Skeletal muscle cell (primary cell): ENCODE measurements around the gene PDE4D.
A peak's percentile ranks its signal among the peaks of the same experiment; 100 is the strongest.
"Not testable (repeated sequence)": the region's sequence is repeated elsewhere in the genome, so short reads cannot be mapped to it uniquely, and the experiment has no call there.

Source experiments
- DNase-seq: peaks from one replicate; pipeline ENCODE4 v3.0.0-alpha.2; 2010; ENCODE audit warnings: low read depth
- H3K4me3 ChIP-seq: 2 replicates; pipeline ENCODE4 v1.5.1; 2011; ENCODE audit warnings: low read depth, mild to moderate bottlenecking, control low read depth, low read length, moderate library complexity

Gene PDE4D

DNA sequence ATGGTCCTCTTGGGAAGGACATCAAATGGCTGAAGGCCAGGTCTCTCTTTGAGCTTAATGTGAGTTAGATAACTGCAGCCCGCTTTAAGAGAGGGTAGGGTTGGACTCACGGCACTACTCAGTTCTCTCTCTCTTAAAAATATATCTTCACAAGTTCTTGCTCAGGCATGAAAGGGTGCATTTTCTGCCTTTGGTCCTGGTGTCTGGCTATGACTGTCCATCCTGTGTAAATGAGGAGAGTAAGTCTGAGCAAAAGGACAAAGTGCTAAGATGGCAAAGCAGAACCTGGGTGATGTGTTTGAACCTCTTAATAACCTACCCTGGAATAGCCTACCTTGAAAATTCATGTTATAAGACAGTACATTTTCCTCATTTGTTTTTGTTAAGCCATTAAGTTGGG, 293.4 kb downstream of the PDE4D start:
- no peak overlapping the region for H3K4me3 ChIP-seq
- no peak for DNase-seq

DNA sequence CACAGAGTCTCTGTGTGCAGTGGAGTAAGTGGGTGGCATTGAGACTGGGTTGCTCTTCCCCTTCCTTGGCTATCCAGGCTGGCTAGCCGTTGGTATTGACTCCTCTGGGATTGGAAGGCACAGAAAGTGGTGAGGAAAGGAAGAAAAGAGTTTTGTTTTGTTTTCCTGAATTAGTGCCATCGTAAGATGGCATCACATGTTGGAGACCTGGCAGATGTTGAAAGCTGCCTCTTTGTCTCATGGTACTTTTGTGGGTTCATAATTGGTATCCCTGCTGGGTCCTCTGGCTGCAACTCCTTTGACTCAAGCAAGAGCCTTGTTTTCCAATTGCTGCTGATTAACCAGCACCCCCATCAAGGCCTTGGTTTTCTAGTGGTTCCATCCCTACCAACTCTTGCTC, 293.8 kb downstream of the PDE4D start:
- H3K4me3 ChIP-seq, result no peak overlapping the region
- DNase-seq, result no peak

DNA sequence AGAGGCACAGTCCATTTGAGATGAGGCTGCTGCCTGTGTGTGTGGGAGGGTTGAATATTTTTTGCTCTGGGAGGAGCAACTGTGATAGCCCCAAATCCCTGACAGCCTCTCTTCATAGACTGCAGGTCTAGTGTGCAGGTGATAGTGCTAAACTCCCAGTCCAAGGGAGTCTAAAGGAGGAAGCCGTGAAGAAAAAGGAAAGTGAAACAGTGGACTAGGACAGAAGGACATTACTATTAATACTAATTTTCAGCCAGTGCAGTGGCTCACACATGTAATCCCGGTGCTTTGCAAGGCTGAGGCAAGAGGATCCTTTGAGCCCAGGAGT, 295.0 kb downstream of the PDE4D start:
- peak overlapping the region; percentile 1 for H3K4me3 ChIP-seq
- DNase-seq, result no peak

DNA sequence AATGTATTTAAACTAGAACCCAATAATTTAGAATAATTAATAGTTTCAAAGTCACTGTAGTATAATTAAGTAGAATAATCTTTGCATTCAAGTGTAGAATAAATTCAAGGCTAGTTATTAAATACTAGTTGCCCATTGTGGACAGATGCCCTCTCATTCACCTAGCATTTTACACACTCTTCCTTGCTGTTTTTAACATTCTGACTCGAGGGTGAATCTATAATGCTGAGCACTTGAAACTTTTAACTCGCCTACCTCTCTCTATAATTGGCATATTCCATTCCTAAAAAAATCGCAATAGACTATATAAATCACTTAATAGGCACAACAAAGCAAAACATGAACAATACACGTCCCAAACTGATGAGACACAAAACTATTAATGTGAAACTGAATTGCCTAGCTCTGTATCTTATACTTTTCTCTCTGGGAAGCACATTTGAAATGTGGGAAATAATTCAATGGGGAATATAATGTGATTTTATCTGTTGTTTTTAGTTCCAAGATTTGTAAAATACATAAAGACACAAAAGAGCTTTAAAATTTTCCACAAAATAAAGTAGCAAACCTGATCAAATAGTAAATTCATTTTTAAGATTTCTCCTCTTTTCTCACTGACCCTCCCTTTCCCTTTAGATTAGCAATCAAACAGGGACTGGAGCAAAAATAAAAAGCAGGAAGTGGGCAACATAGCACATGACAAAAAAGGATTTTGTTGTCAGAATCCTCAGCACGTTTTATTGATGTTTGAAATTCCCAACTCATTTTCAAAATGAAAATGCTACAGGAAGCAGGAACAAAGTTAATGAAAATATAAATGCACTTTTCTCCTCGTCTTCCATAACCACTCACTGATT, 295.6 kb downstream of the PDE4D start:
- H3K4me3 ChIP-seq, result no peak overlapping the region
- DNase-seq, result no peak

DNA sequence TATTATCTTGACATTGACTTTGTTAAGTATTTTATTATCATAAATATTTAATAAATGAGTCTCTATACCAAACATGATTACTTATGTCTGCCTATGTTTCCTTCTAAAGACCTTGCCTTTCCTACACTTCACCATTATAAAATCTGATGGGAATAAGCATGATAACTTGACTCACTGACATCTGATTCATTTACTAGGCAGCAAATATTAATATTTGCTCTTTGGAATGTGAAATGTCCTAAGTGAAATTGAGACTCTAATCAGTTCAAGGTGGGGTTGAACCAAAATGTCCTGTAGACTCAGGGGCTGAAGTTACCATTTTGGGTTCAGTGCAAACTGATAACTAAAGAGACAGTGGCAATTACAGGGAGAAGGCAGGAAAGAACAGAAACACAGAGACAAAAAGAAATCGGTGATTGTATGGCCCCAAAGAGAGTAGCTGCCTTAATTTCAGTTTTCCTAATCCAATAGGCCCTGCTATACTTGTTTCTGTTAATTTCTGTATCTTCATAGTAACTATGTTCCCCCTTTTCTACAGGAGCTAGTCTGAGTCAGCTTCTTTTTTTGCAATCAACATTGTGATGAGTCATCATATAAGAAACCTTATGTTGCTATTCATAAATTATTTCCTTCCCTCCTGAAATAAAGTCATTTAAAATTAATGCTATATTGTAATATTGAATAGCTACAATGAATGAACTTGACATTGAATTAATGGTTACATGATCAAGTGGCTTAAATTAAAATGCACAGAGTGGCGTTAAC, 296.8 kb downstream of the PDE4D start:
- DNase-seq, result peak; percentile 41

DNA sequence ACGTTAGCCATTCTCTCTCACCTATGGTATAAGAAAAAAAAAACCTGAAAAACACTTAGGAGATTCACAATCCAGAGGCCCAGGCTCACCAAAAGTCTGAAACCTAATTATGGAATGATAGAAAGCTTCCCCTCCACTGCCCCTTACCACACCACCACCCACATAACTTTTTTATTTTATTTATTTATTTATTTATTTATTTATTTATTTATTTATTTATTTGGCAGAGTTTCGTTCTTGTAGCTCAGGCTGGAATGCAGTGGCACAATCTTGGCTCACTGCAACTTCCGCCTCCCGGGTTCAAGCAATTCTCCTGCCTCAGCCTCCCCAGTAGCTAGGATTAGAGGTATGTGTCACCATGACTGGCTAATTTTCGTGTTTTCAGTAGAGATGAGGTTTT, 299.4 kb downstream of the PDE4D start:
- not testable (repeated sequence) for H3K4me3 ChIP-seq, DNase-seq

More for the DNA sequence above, 296.8 kb downstream of the PDE4D start:
- no peak overlapping the region for H3K4me3 ChIP-seq

DNA sequence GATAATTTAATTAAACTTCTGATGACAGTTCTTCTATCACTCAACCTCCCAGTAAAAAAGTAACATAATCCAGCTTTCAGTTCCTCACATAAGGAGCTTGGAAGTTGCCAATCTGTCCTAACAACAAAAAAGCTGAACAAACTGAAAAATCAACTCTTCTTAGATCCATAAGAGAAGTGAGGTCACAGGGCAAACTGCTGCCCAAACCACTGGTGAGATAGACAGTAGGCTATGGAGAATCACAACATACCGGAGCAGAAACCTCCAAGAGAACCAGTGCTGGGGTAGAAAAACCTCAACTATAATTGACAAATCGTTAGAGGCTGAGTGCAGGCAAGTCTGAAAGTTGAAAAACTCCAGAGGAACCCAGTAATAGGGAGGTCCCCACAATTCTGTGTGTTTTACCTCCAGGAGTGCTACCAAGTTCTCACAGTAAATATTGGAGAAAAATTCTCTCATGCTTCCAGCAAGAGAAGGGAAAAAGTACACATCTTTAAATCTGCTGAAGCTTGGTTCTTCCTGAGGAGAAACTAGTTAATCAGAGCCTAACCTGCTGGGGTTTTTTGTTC, 300.0 kb downstream of the PDE4D start:
- H3K4me3 ChIP-seq, result no peak overlapping the region
- DNase-seq, result no peak

GRCh38 chr5:59592101-59592500, 301.4 kb downstream of the PDE4D start:
- H3K4me3 ChIP-seq, result no peak overlapping the region
- peak; percentile 63 for DNase-seq

GRCh38 chr5:59591162-59591561, 302.4 kb downstream of the PDE4D start:
- H3K4me3 ChIP-seq, result no peak overlapping the region
- DNase-seq, result no peak

GRCh38 chr5:59588922-59589321, 304.6 kb downstream of the PDE4D start:
- DNase-seq, result no peak
- no peak overlapping the region for H3K4me3 ChIP-seq

GRCh38 chr5:59587489-59588337, 305.8 kb downstream of the PDE4D start:
- H3K4me3 ChIP-seq, result peak overlapping the region; percentile 42
- peak; percentile 73 for DNase-seq

- peak overlapping the region; percentile 42 for H3K4me3 ChIP-seq
These were observed 306.7 kb downstream of the PDE4D start for GRCh38 chr5:59586841-59587240.

GRCh38 chr5:59584858-59585846, 308.4 kb downstream of the PDE4D start:
- no peak overlapping the region for H3K4me3 ChIP-seq
- no peak for DNase-seq

More at GRCh38 chr5:59586841-59587240, 306.7 kb downstream of the PDE4D start:
- no peak for DNase-seq

GRCh38 chr5:59583810-59584562, 309.5 kb downstream of the PDE4D start:
- H3K4me3 ChIP-seq, result no peak overlapping the region
- DNase-seq, result no peak

GRCh38 chr5:59583151-59583809, 310.2 kb downstream of the PDE4D start:
- H3K4me3 ChIP-seq, result no peak overlapping the region
- no peak for DNase-seq

- no peak for DNase-seq
- no peak overlapping the region for H3K4me3 ChIP-seq
These were observed 310.8 kb downstream of the PDE4D start for GRCh38 chr5:59582746-59583145.

- no peak for DNase-seq
These were observed 313.7 kb downstream of the PDE4D start for GRCh38 chr5:59579824-59580167.

More at GRCh38 chr5:59579824-59580167, 313.7 kb downstream of the PDE4D start:
- H3K4me3 ChIP-seq, result no peak overlapping the region
